ENCODE results near the gene ILDR1. TPM values are rescaled to one million over a fixed set of nuclear protein-coding genes. Genes with fewer than 3 reads are reported as not detected.

ILDR1 gene
- total and polyA plus RNA-seq, 10 of the 15 experiments (the other 5 are each of a cell fraction or from before 2014, with no cell fraction given) = 1.3 to 12.0 (median 7.0) TPM

DNA sequence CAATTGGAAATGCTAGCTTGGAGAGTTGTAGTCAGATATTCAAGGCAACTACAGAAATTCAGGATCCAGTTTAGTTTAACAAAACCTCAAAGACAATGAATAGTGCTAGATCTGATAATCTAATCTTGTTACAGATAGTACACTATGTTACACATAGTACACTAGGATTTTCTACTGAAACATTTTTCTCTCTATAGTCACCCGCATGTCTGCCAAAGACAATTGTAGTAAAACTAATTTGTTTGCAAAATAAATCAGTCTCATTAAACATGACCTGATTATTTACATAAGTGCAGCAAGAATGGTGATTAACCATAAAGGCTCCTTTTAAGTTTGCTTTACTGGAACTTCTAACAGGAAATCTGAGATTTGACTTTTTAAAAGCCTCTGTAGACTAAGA, 52.0 kb downstream of the ILDR1 start:
- no TSS peak for BruUV-seq (replicated peaks)
- no peak overlapping the region for H2AFZ ChIP-seq (ENCODE audit: control insufficient read depth, low read depth, low read length)
- TF ChIP-seq, protein P1, sequence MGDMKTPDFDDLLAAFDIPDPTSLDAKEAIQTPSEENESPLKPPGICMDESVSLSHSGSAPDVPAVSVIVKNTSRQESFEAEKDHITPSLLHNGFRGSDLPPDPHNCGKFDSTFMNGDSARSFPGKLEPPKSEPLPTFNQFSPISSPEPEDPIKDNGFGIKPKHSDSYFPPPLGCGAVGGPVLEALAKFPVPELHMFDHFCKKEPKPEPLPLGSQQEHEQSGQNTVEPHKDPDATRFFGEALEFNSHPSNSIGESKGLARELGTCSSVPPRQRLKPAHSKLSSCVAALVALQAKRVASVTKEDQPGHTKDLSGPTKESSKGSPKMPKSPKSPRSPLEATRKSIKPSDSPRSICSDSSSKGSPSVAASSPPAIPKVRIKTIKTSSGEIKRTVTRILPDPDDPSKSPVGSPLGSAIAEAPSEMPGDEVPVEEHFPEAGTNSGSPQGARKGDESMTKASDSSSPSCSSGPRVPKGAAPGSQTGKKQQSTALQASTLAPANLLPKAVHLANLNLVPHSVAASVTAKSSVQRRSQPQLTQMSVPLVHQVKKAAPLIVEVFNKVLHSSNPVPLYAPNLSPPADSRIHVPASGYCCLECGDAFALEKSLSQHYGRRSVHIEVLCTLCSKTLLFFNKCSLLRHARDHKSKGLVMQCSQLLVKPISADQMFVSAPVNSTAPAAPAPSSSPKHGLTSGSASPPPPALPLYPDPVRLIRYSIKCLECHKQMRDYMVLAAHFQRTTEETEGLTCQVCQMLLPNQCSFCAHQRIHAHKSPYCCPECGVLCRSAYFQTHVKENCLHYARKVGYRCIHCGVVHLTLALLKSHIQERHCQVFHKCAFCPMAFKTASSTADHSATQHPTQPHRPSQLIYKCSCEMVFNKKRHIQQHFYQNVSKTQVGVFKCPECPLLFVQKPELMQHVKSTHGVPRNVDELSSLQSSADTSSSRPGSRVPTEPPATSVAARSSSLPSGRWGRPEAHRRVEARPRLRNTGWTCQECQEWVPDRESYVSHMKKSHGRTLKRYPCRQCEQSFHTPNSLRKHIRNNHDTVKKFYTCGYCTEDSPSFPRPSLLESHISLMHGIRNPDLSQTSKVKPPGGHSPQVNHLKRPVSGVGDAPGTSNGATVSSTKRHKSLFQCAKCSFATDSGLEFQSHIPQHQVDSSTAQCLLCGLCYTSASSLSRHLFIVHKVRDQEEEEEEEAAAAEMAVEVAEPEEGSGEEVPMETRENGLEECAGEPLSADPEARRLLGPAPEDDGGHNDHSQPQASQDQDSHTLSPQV (IDR thresholded peaks at IDR 0.05) = no peak
- no peak for TF ChIP-seq ETV6 (conservative IDR thresholded peaks at IDR 0.05 in 1 of 2, IDR thresholded peaks at IDR 0.05 in 1 of 2; ENCODE audit: borderline replicate concordance in 1 of 2, low read depth in 1 of 2)
- TF ChIP-seq STAT3 (IDR thresholded peaks at IDR 0.05; ENCODE audit: low read depth, low read length) = no peak
- no peak for TF ChIP-seq GABPA (IDR thresholded peaks at IDR 0.05; ENCODE audit: low read depth)
- no peak for TF ChIP-seq CEBPB (IDR thresholded peaks at IDR 0.05; ENCODE audit: borderline replicate concordance in 1 of 2, low read depth in 2 of 2, low read length in 2 of 2)
- no peak for TF ChIP-seq NFYA (IDR thresholded peaks at IDR 0.05; ENCODE audit: borderline replicate concordance, low read depth, low read length)
- TF ChIP-seq E4F1 (IDR thresholded peaks at IDR 0.05; ENCODE audit: borderline replicate concordance, partially characterized antibody) = no peak
- TF ChIP-seq SUZ12 (IDR thresholded peaks at IDR 0.05; ENCODE audit: unreplicated experiment) = no peak
- TF ChIP-seq, protein P2, sequence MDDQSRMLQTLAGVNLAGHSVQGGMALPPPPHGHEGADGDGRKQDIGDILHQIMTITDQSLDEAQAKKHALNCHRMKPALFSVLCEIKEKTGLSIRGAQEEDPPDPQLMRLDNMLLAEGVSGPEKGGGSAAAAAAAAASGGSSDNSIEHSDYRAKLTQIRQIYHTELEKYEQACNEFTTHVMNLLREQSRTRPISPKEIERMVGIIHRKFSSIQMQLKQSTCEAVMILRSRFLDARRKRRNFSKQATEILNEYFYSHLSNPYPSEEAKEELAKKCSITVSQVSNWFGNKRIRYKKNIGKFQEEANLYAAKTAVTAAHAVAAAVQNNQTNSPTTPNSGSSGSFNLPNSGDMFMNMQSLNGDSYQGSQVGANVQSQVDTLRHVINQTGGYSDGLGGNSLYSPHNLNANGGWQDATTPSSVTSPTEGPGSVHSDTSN (IDR thresholded peaks at IDR 0.05; ENCODE audit: insufficient replicate concordance, low read depth, low read length) = no peak
- TF ChIP-seq ESRRA (IDR thresholded peaks at IDR 0.05; ENCODE audit: low read length) = no peak
- TF ChIP-seq POLR2AphosphoS5 (IDR thresholded peaks at IDR 0.05; ENCODE audit: low read length) = no peak
- TF ChIP-seq EP300 (IDR thresholded peaks at IDR 0.05; ENCODE audit: borderline replicate concordance in 1 of 2, control insufficient read depth in 1 of 2, low read depth in 2 of 2, low read length in 2 of 2) = no peak
- TF ChIP-seq ZBTB33 (IDR thresholded peaks at IDR 0.05) = no peak
- TF ChIP-seq YBX1 (IDR thresholded peaks at IDR 0.05) = no peak

More for the DNA sequence above, 52.0 kb downstream of the ILDR1 start:
- RAD21 ChIA-PET (ENCODE audit: unreplicated experiment) = interaction anchor here (1.8 kb wide), 1 partner anchor 249 kb away, joined by 3 read pairs; no protein-coding TSS in a partner anchor
- in situ Hi-C loops (cut with MboI) (no loop called here), intact Hi-C loops (cut with micrococcal nuclease; ENCODE audit: unreplicated experiment) (no loop called here)
- H3K4me1 ChIP-seq (ENCODE audit: control insufficient read depth, insufficient read depth, low read length) = no peaks in the 10 kb centered on the region
- H3K79me2 ChIP-seq (ENCODE audit: control insufficient read depth, insufficient read depth, low read length) = no peaks in the 10 kb centered on the region
- no peaks in the 10 kb centered on the region for H4K20me1 ChIP-seq (ENCODE audit: control insufficient read depth, insufficient read depth)
- H3K9ac ChIP-seq (ENCODE audit: control insufficient read depth, insufficient read depth, low read length) = no peak overlapping the region
- H3K4me2 ChIP-seq (ENCODE audit: control insufficient read depth, insufficient read depth) = no peak overlapping the region
- H3K4me3 ChIP-seq = no peak overlapping the region
- CTCF ChIA-PET = interaction anchor here (1.2 to 1.8 kb wide), 3 partner anchors 24 to 54 kb away, joined by 3 to 6 read pairs (median 4); no protein-coding TSS in a partner anchor
- 96% methylated on average over 1 of the region's 1 CpG for WGBS (ENCODE audit: insufficient coverage, insufficient replicate concordance, low lambda C conversion rate, missing lambda C conversion rate)
- no peak overlapping the region for H3K27ac ChIP-seq (ENCODE audit: control insufficient read depth, insufficient read depth)
- peak; percentile 41 for FAIRE-seq
- no peaks in the 10 kb centered on the region for H3K27me3 ChIP-seq (replicated peaks in 1 of 2; ENCODE audit: control insufficient read depth in 2 of 2, insufficient read depth in 2 of 2, low read length in 1 of 2)
- DNase-seq (ENCODE audit: low read depth, low spot score) = no peak
- H3K9me3 ChIP-seq (replicated peaks; ENCODE audit: control insufficient read depth, insufficient read depth, low read length) = peaks cover 4% of the 10 kb centered on the region
- ATAC-seq = no peak
- POLR2A ChIA-PET = no interaction called here
- no peaks in the 10 kb centered on the region for H3K36me3 ChIP-seq (ENCODE audit: control insufficient read depth in 2 of 2, insufficient read depth in 2 of 2, low read length in 1 of 2)
- SMC1A ChIA-PET (ENCODE audit: uncharacterized antibody, unreplicated experiment) = interaction anchor here (0.9 to 2.6 kb wide), 5 partner anchors 9 to 331 kb away, joined by 3 to 9 read pairs (median 4); no protein-coding TSS in a partner anchor
